HEK293 (cell line): ENCODE measurements around the gene ATF6B.

Experiments
- CTCF ChIA-PET: fragments of 350-600 bp; formaldehyde crosslinking; extraction: SDS; loops from one replicate; lab custom pipeline; 2021; ENCODE audit warnings: antibody characterized with exemption; lab: Yijun Ruan, JAX
- POLR2A ChIA-PET: fragments of 300-600 bp; formaldehyde crosslinking; extraction: SDS; loops from one replicate; lab custom pipeline; 2020; ENCODE audit warnings: antibody characterized with exemption, inconsistent platforms; lab: Yijun Ruan, JAX
- H3K27ac ChIP-seq: fragments of 200-500 bp; sonication (Bioruptor generic); 2 replicates; pipeline ENCODE4 v1.5.1; 2014; ENCODE audit warnings: low read depth, low read length, control low read depth, inconsistent platforms; ENCODE audit errors: extremely low read depth
- H3K36me3 ChIP-seq, 2 experiments: fragments of 200-500 bp in 1 of 2; sonication (Bioruptor generic) in 1 of 2; 1 replicate in 1 of 2; 2 replicates in 1 of 2; pipeline ENCODE4 v1.5.1; 2014 to 2017; ENCODE audit warnings: inconsistent platforms in 2 of 2, low read length in 2 of 2; ENCODE audit not compliant: control insufficient read depth in 2 of 2, insufficient read depth in 1 of 2
- H3K4me1 ChIP-seq: fragments of 200-500 bp; sonication (Bioruptor generic); 2 replicates; pipeline ENCODE4 v1.5.1; 2014; ENCODE audit warnings: mild to moderate bottlenecking, low read length, inconsistent platforms; ENCODE audit not compliant: control insufficient read depth, insufficient read depth
- H3K4me3 ChIP-seq: 2 replicates; pipeline ENCODE4 v1.5.1; 2011; ENCODE audit warnings: low read depth, mild to moderate bottlenecking, control low read depth, low read length, moderate library complexity
- H3K9me3 ChIP-seq: fragments of 200-500 bp; sonication (Bioruptor generic); 2 replicates; pipeline ENCODE4 v1.5.1; 2014; ENCODE audit warnings: low read depth, low read length, inconsistent platforms; ENCODE audit not compliant: control insufficient read depth, insufficient read depth
- CTCF ChIP-seq: fragments of 450-650 bp; formaldehyde crosslinking; IDR thresholded peaks from 2 replicates; pipeline ENCODE4 v1.5.1; 2016; ENCODE audit warnings: missing biosample characterization, missing genetic modification characterization
- GLIS1 ChIP-seq: fragments of 450-650 bp; formaldehyde crosslinking; IDR thresholded peaks from 2 replicates; pipeline ENCODE4 v1.5.1; 2016; ENCODE audit warnings: missing biosample characterization, missing genetic modification characterization
- HIC1 ChIP-seq: fragments of 450-650 bp; formaldehyde crosslinking; IDR thresholded peaks from 2 replicates; pipeline ENCODE4 v1.5.1; 2016; ENCODE audit warnings: missing biosample characterization, missing genetic modification characterization
- KLF8 ChIP-seq: fragments of 450-650 bp; formaldehyde crosslinking; IDR thresholded peaks from 2 replicates; pipeline ENCODE4 v1.5.1; 2016; ENCODE audit warnings: missing biosample characterization, missing genetic modification characterization
- ZNF19 ChIP-seq: fragments of 450-650 bp; formaldehyde crosslinking; IDR thresholded peaks from 2 replicates; pipeline ENCODE4; 2016; ENCODE audit warnings: missing biosample characterization, missing genetic modification characterization, low read depth
- ZNF266 ChIP-seq: fragments of 450-650 bp; formaldehyde crosslinking; IDR thresholded peaks from 2 replicates; pipeline ENCODE4 v1.5.1; 2016; ENCODE audit warnings: missing biosample characterization, missing genetic modification characterization, low read depth
- ZNF596 ChIP-seq: fragments of 450-650 bp; IDR thresholded peaks from 2 replicates; pipeline ENCODE4 v1.5.0; 2018; ENCODE audit warnings: missing biosample characterization, mild to moderate bottlenecking, missing genetic modification characterization, moderate library complexity
- ZNF776 ChIP-seq: fragments of 450-650 bp; formaldehyde crosslinking; IDR thresholded peaks from 2 replicates; pipeline ENCODE4 v1.5.0; 2017; ENCODE audit warnings: missing biosample characterization, missing genetic modification characterization, borderline replicate concordance
- ZNF791 ChIP-seq: fragments of 450-650 bp; formaldehyde crosslinking; IDR thresholded peaks from 2 replicates; pipeline ENCODE4 v1.5.1; 2016; ENCODE audit warnings: missing biosample characterization, missing genetic modification characterization

ATF6B gene

GRCh38 chr6:32097364-32097763, 30.7 kb downstream of the ATF6B start (continued):
- TF ChIP-seq ZNF19 (tag by site-specific recombination): no peak
- no peak for TF ChIP-seq GLIS1
- no peak for TF ChIP-seq ZNF791 (tag by site-specific recombination)

GRCh38 chr6:32096394-32097258, 31.4 kb downstream of the ATF6B start:
- no peak overlapping the region for H3K27ac ChIP-seq
- H3K4me3 ChIP-seq: no peak overlapping the region; the same call in 1 of the 2 replicates
- ChIA-PET CTCF (interaction anchor here (0.6 to 3.9 kb wide), 7 partner anchors 14 to 149 kb away, joined by 3 to 16 read pairs (median 4); no protein-coding TSS in a partner anchor), POLR2A (no interaction called here)
- TF ChIP-seq HIC1 (tag by site-specific recombination) (0 out of 2 replicates have a peak, but pooled peaks have one; percentile 11), KLF8 (no peak)
- peaks cover 11% of the 10 kb centered on the region for H3K4me1 ChIP-seq
- no peaks in the 10 kb centered on the region for H3K36me3 ChIP-seq
- no peaks in the 10 kb centered on the region for H3K9me3 ChIP-seq

GRCh38 chr6:32096087-32096393, 32.0 kb downstream of the ATF6B start:
- Histone ChIP-seq H3K27ac (no peak overlapping the region), H3K4me1 (peaks cover 11% of the 10 kb centered on the region), H3K9me3 (no peaks in the 10 kb centered on the region), H3K4me3 (no peak overlapping the region; the same call in 1 of the 2 replicates), H3K36me3 (no peaks in the 10 kb centered on the region)
- CTCF ChIA-PET: interaction anchor here (0.7 to 3.9 kb wide), 3 partner anchors 21 to 126 kb away, joined by 4 to 16 read pairs (median 7); no protein-coding TSS in a partner anchor
- TF ChIP-seq ZNF776 (no peak), ZNF596 (tag by site-specific recombination) (no peak)
- POLR2A ChIA-PET: no interaction called here

GRCh38 chr6:32095338-32096086, 32.5 kb downstream of the ATF6B start:
- H3K4me3 ChIP-seq: no peak overlapping the region
- H3K27ac ChIP-seq: no peak overlapping the region
- TF ChIP-seq CTCF: peak; percentile 55; the same call in 1 of the 2 replicates
- no peak for TF ChIP-seq ZNF266 (tag by site-specific recombination)
- POLR2A ChIA-PET: no interaction called here
- peaks cover 11% of the 10 kb centered on the region for H3K4me1 ChIP-seq
- H3K36me3 ChIP-seq: no peaks in the 10 kb centered on the region
- H3K9me3 ChIP-seq: no peaks in the 10 kb centered on the region
- CTCF ChIA-PET: interaction anchor here (1.7 to 3.9 kb wide), 3 partner anchors 13 to 47 kb away, joined by 4 to 16 read pairs (median 7); no protein-coding TSS in a partner anchor
